Measurements from ENCODE around the gene CHAF1B.
"Not testable (repeated sequence)": the region's sequence is repeated elsewhere in the genome, so short reads cannot be mapped to it uniquely, and the experiment has no call there.

Gene CHAF1B

GRCh38 chr21:36375994-36376393, 9.2 kb upstream of the CHAF1B start:
- POLR2A ChIA-PET: no interaction called here
- peaks cover 15 to 59% (median 43%) of the 10 kb centered on the region in 4 experiments for H3K36me3 ChIP-seq (ENCODE audit: control insufficient read depth in 4 of 4, insufficient read depth in 4 of 4, low read length in 3 of 4)
- CTCF ChIA-PET: interaction anchor here (1.4 kb wide), 1 partner anchor 8 kb away, joined by 3 read pairs; no protein-coding TSS in a partner anchor
- H3K27ac ChIP-seq (ENCODE audit: insufficient read depth in 1 of 2, low read depth in 1 of 2, low read length in 2 of 2, poor library complexity in 1 of 2, severe bottlenecking in 2 of 2): no peak overlapping the region
- DNase-seq: no peak
- H3K4me1 ChIP-seq (ENCODE audit: control extremely low read depth in 1 of 4, control insufficient read depth in 4 of 4, insufficient read depth in 4 of 4, low read length in 3 of 4): no peaks in the 10 kb centered on the region
- H3K9me3 ChIP-seq (ENCODE audit: control extremely low read depth in 1 of 5, control insufficient read depth in 4 of 5, insufficient read depth in 2 of 5, low read depth in 1 of 5, low read length in 4 of 5): no peaks in the 10 kb centered on the region
- no peaks in the 10 kb centered on the region for H3K27me3 ChIP-seq (replicated peaks in 2 of 5; ENCODE audit: control insufficient read depth in 4 of 5, insufficient read depth in 5 of 5, low read length in 4 of 5)
- H3K4me3 ChIP-seq (ENCODE audit: control insufficient read depth in 1 of 7, extremely low read depth in 1 of 7, insufficient read depth in 4 of 7, low read depth in 2 of 7, low read length in 6 of 7): no peak overlapping the region

GRCh38 chr21:36377391-36377842, 7.8 kb upstream of the CHAF1B start:
- Histone ChIP-seq H3K36me3 (ENCODE audit: control insufficient read depth in 4 of 4, insufficient read depth in 4 of 4, low read length in 3 of 4) (peaks cover 11 to 48% (median 34%) of the 10 kb centered on the region in 4 experiments), H3K4me3 (ENCODE audit: control insufficient read depth in 1 of 7, extremely low read depth in 1 of 7, insufficient read depth in 4 of 7, low read depth in 2 of 7, low read length in 6 of 7) (no peak overlapping the region), H3K9me3 (ENCODE audit: control extremely low read depth in 1 of 5, control insufficient read depth in 4 of 5, insufficient read depth in 2 of 5, low read depth in 1 of 5, low read length in 4 of 5) (no peaks in the 10 kb centered on the region), H3K27me3 (replicated peaks in 2 of 5; ENCODE audit: control insufficient read depth in 4 of 5, insufficient read depth in 5 of 5, low read length in 4 of 5) (no peaks in the 10 kb centered on the region), H3K4me1 (ENCODE audit: control extremely low read depth in 1 of 4, control insufficient read depth in 4 of 4, insufficient read depth in 4 of 4, low read length in 3 of 4) (no peaks in the 10 kb centered on the region), H3K27ac (ENCODE audit: insufficient read depth in 1 of 2, low read depth in 1 of 2, low read length in 2 of 2, poor library complexity in 1 of 2, severe bottlenecking in 2 of 2) (no peak overlapping the region)
- DNase-seq: no peak
- POLR2A ChIA-PET: no interaction called here
- CTCF ChIA-PET: interaction anchor here (1.4 kb wide), 1 partner anchor 9 kb away, joined by 3 read pairs; no protein-coding TSS in a partner anchor
- 95% methylated on average over 6 of the region's 7 CpGs for WGBS (ENCODE audit: insufficient coverage)

GRCh38 chr21:36379251-36379650, 5.9 kb upstream of the CHAF1B start:
- Histone ChIP-seq H3K4me1 (ENCODE audit: control extremely low read depth in 1 of 4, control insufficient read depth in 4 of 4, insufficient read depth in 4 of 4, low read length in 3 of 4) (no peaks in the 10 kb centered on the region), H3K27me3 (replicated peaks in 2 of 5; ENCODE audit: control insufficient read depth in 4 of 5, insufficient read depth in 5 of 5, low read length in 4 of 5) (no peaks in the 10 kb centered on the region), H3K27ac (ENCODE audit: insufficient read depth in 1 of 2, low read depth in 1 of 2, low read length in 2 of 2, poor library complexity in 1 of 2, severe bottlenecking in 2 of 2) (no peak overlapping the region), H3K4me3 (ENCODE audit: control insufficient read depth in 1 of 7, extremely low read depth in 1 of 7, insufficient read depth in 4 of 7, low read depth in 2 of 7, low read length in 6 of 7) (no peak overlapping the region), H3K36me3 (ENCODE audit: control insufficient read depth in 4 of 4, insufficient read depth in 4 of 4, low read length in 3 of 4) (peaks cover 8 to 36% (median 26%) of the 10 kb centered on the region in 4 experiments), H3K9me3 (ENCODE audit: control extremely low read depth in 1 of 5, control insufficient read depth in 4 of 5, insufficient read depth in 2 of 5, low read depth in 1 of 5, low read length in 4 of 5) (no peaks in the 10 kb centered on the region)
- ChIA-PET CTCF (interaction anchor here (1.3 kb wide), 1 partner anchor 10 kb away, joined by 5 read pairs; no protein-coding TSS in a partner anchor), POLR2A (no interaction called here)
- DNase-seq: no peak
- 100% methylated on average over 4 of the region's 6 CpGs for WGBS (ENCODE audit: insufficient coverage)

GRCh38 chr21:36381841-36382589, 3.2 kb upstream of the CHAF1B start:
- Histone ChIP-seq H3K36me3 (ENCODE audit: control insufficient read depth in 4 of 4, insufficient read depth in 4 of 4, low read length in 3 of 4) (peaks cover 0 to 11% (median 11%) of the 10 kb centered on the region in 4 experiments), H3K9me3 (ENCODE audit: control extremely low read depth in 1 of 5, control insufficient read depth in 4 of 5, insufficient read depth in 2 of 5, low read depth in 1 of 5, low read length in 4 of 5) (no peaks in the 10 kb centered on the region), H3K4me3 (ENCODE audit: control insufficient read depth in 1 of 7, extremely low read depth in 1 of 7, insufficient read depth in 4 of 7, low read depth in 2 of 7, low read length in 6 of 7) (no peak overlapping the region), H3K4me1 (ENCODE audit: control extremely low read depth in 1 of 4, control insufficient read depth in 4 of 4, insufficient read depth in 4 of 4, low read length in 3 of 4) (peaks cover 0 to 10% (median 4%) of the 10 kb centered on the region in 4 experiments), H3K27ac (ENCODE audit: insufficient read depth in 1 of 2, low read depth in 1 of 2, low read length in 2 of 2, poor library complexity in 1 of 2, severe bottlenecking in 2 of 2) (no peak overlapping the region), H3K27me3 (replicated peaks in 2 of 5; ENCODE audit: control insufficient read depth in 4 of 5, insufficient read depth in 5 of 5, low read length in 4 of 5) (no peaks in the 10 kb centered on the region)
- WGBS (ENCODE audit: insufficient coverage): 100% methylated on average over 5 of the region's 9 CpGs
- DNase-seq: no peak
- CTCF ChIA-PET: interaction anchor here (0.6 kb wide), 1 partner anchor 34 kb away, joined by 3 read pairs; no protein-coding TSS in a partner anchor
- POLR2A ChIA-PET: no interaction called here

GRCh38 chr21:36382722-36383121, 2.5 kb upstream of the CHAF1B start:
- H3K27me3 ChIP-seq (replicated peaks in 2 of 5; ENCODE audit: control insufficient read depth in 4 of 5, insufficient read depth in 5 of 5, low read length in 4 of 5); H3K4me3 ChIP-seq (ENCODE audit: control insufficient read depth in 1 of 7, extremely low read depth in 1 of 7, insufficient read depth in 4 of 7, low read depth in 2 of 7, low read length in 6 of 7); DNase-seq; H3K9me3 ChIP-seq (ENCODE audit: control extremely low read depth in 1 of 5, control insufficient read depth in 4 of 5, insufficient read depth in 2 of 5, low read depth in 1 of 5, low read length in 4 of 5); H3K36me3 ChIP-seq (ENCODE audit: control insufficient read depth in 4 of 4, insufficient read depth in 4 of 4, low read length in 3 of 4); POLR2A ChIA-PET; H3K27ac ChIP-seq (ENCODE audit: insufficient read depth in 1 of 2, low read depth in 1 of 2, low read length in 2 of 2, poor library complexity in 1 of 2, severe bottlenecking in 2 of 2): not testable (repeated sequence)
- WGBS (ENCODE audit: insufficient coverage): 100% methylated on average over 8 of the region's 10 CpGs
- peaks cover 0 to 10% (median 4%) of the 10 kb centered on the region in 4 experiments for H3K4me1 ChIP-seq (ENCODE audit: control extremely low read depth in 1 of 4, control insufficient read depth in 4 of 4, insufficient read depth in 4 of 4, low read length in 3 of 4)
- CTCF ChIA-PET: interaction anchor here (0.6 to 1.3 kb wide), 2 partner anchors 16 to 35 kb away, joined by 3 to 4 read pairs; no protein-coding TSS in a partner anchor

GRCh38 chr21:36384885-36385232, 333 bp upstream of the CHAF1B start:
- Histone ChIP-seq H3K4me3 (ENCODE audit: control insufficient read depth in 1 of 7, extremely low read depth in 1 of 7, insufficient read depth in 4 of 7, low read depth in 2 of 7, low read length in 6 of 7) (peak overlapping the region in 6 of 7 experiments; percentile 36 to 82 (median 76)), H3K27ac (ENCODE audit: insufficient read depth in 1 of 2, low read depth in 1 of 2, low read length in 2 of 2, poor library complexity in 1 of 2, severe bottlenecking in 2 of 2) (no peak overlapping the region), H3K27me3 (replicated peaks in 2 of 5; ENCODE audit: control insufficient read depth in 4 of 5, insufficient read depth in 5 of 5, low read length in 4 of 5) (no peaks in the 10 kb centered on the region), H3K9me3 (ENCODE audit: control extremely low read depth in 1 of 5, control insufficient read depth in 4 of 5, insufficient read depth in 2 of 5, low read depth in 1 of 5, low read length in 4 of 5) (no peaks in the 10 kb centered on the region), H3K4me1 (ENCODE audit: control extremely low read depth in 1 of 4, control insufficient read depth in 4 of 4, insufficient read depth in 4 of 4, low read length in 3 of 4) (peaks cover 0 to 10% (median 4%) of the 10 kb centered on the region in 4 experiments), H3K36me3 (ENCODE audit: control insufficient read depth in 4 of 4, insufficient read depth in 4 of 4, low read length in 3 of 4) (peaks cover 2 to 12% (median 6%) of the 10 kb centered on the region in 4 experiments)
- WGBS (ENCODE audit: insufficient coverage): 70% methylated on average over 2 of the region's 8 CpGs
- POLR2A ChIA-PET: no interaction called here
- no peak for DNase-seq
- CTCF ChIA-PET: no interaction called here

- Histone ChIP-seq H3K9me3 (ENCODE audit: control extremely low read depth in 1 of 5, control insufficient read depth in 4 of 5, insufficient read depth in 2 of 5, low read depth in 1 of 5, low read length in 4 of 5) (no peaks in the 10 kb centered on the region), H3K27ac (ENCODE audit: insufficient read depth in 1 of 2, low read depth in 1 of 2, low read length in 2 of 2, poor library complexity in 1 of 2, severe bottlenecking in 2 of 2) (no peak overlapping the region), H3K4me3 (ENCODE audit: control insufficient read depth in 1 of 7, extremely low read depth in 1 of 7, insufficient read depth in 4 of 7, low read depth in 2 of 7, low read length in 6 of 7) (peak overlapping the region in 6 of 7 experiments; percentile 61 to 82 (median 76)), H3K4me1 (ENCODE audit: control extremely low read depth in 1 of 4, control insufficient read depth in 4 of 4, insufficient read depth in 4 of 4, low read length in 3 of 4) (peaks cover 0 to 10% (median 4%) of the 10 kb centered on the region in 4 experiments), H3K27me3 (replicated peaks in 2 of 5; ENCODE audit: control insufficient read depth in 4 of 5, insufficient read depth in 5 of 5, low read length in 4 of 5) (no peaks in the 10 kb centered on the region), H3K36me3 (ENCODE audit: control insufficient read depth in 4 of 4, insufficient read depth in 4 of 4, low read length in 3 of 4) (peaks cover 2 to 21% (median 10%) of the 10 kb centered on the region in 4 experiments)
- 90% methylated on average over 18 of the region's 21 CpGs for WGBS (ENCODE audit: insufficient coverage)
- ChIA-PET POLR2A (no interaction called here), CTCF (no interaction called here)
- DNase-seq: no peak
These were observed 945 bp downstream of the CHAF1B start for GRCh38 chr21:36386031-36386642.
